Endothelial cell of umbilical vein (primary cell): ENCODE data around the gene AGFG2. TPM values are rescaled to one million over a fixed set of nuclear protein-coding genes. Genes with fewer than 3 reads are reported as not detected.

Experiments
- BruUV-seq: library from RNA; stranded (reverse); fragments of 400-500 nt; replicated peaks from 2 replicates; lab custom pipeline; 2021; lab: Mats Ljungman, UMichigan
- CTCF ChIA-PET: fragments of 300-600, 350-600 bp; sonication (Branson Sonifier 250); formaldehyde crosslinking; loops from one replicate; lab custom pipeline; 2021; ENCODE audit warnings: antibody characterized with exemption, inconsistent platforms; lab: Charles Lee
- POLR2A ChIA-PET: fragments of 300-600, 350-600 bp; sonication (Branson Sonifier 250); formaldehyde crosslinking; loops from one replicate; lab custom pipeline; 2021; ENCODE audit warnings: antibody characterized with exemption, inconsistent platforms; lab: Charles Lee
- DNase-seq: peaks from one replicate; pipeline ENCODE4 v3.0.0-alpha.2; 2011; ENCODE audit warnings: low read depth, low spot score
- FAIRE-seq: peaks from 2 replicates; lab custom pipeline; 2011; peaks lifted over from hg19 to GRCh38; lab: Jason Lieb, UNC
- H2AFZ ChIP-seq: 2 replicates; pipeline ENCODE4 v1.6.0; 2012; ENCODE audit warnings: low read depth, low read length, control low read depth, inconsistent platforms
- H3K27ac ChIP-seq: 2 replicates; pipeline ENCODE4 v1.5.1; 2011; ENCODE audit warnings: low read depth, mild to moderate bottlenecking, control low read depth, low read length, moderate library complexity; ENCODE audit not compliant: insufficient read depth
- H3K27me3 ChIP-seq, 2 experiments: 2 replicates each; pipeline versions ENCODE4 v1.6.0 to v1.6.1; 2011; ENCODE audit warnings: low read length in 2 of 2, mixed read lengths in 1 of 2; ENCODE audit not compliant: control insufficient read depth in 2 of 2, insufficient read depth in 2 of 2
- H3K36me3 ChIP-seq, 2 experiments: 2 replicates in 1 of 2; 3 replicates in 1 of 2; pipeline ENCODE4 v1.5.1; 2011; ENCODE audit warnings: low read length in 2 of 2, mild to moderate bottlenecking in 1 of 2, moderate library complexity in 1 of 2; ENCODE audit not compliant: control insufficient read depth in 2 of 2, insufficient read depth in 2 of 2; ENCODE audit errors: extremely low read depth in 1 of 2
- H3K4me1 ChIP-seq: 3 replicates; pipeline ENCODE4 v1.5.1; 2011; ENCODE audit warnings: mild to moderate bottlenecking, low read length; ENCODE audit not compliant: control insufficient read depth, insufficient read depth; ENCODE audit errors: extremely low read depth
- H3K4me2 ChIP-seq: 2 replicates; pipeline ENCODE4 v1.6.1; 2011; ENCODE audit warnings: low read length, control low read depth, mixed read lengths; ENCODE audit not compliant: insufficient read depth
- H3K4me3 ChIP-seq, 3 experiments: fragments of 200-600 bp in 1 of 3; sonication (generic), shearing (Covaris generic) in 1 of 3; replicated peaks in 1 of 3; 2 replicates each; pipeline ENCODE4 v1.5.1; 2011 to 2016; ENCODE audit warnings: control low read depth in 3 of 3, low read length in 3 of 3, mild to moderate bottlenecking in 2 of 3, inconsistent platforms in 1 of 3, low read depth in 1 of 3, moderate library complexity in 1 of 3; ENCODE audit not compliant: insufficient read depth in 1 of 3
- H3K79me2 ChIP-seq: 2 replicates; pipeline ENCODE4 v1.6.0; 2012; ENCODE audit warnings: low read length, inconsistent platforms; ENCODE audit not compliant: control insufficient read depth, insufficient read depth
- H3K9ac ChIP-seq: replicated peaks from 2 replicates; pipeline ENCODE3; 2011; ENCODE audit warnings: low read length, control low read depth; ENCODE audit not compliant: insufficient read depth; ENCODE audit errors: extremely low read depth
- H3K9me1 ChIP-seq: replicated peaks from 3 replicates; pipeline ENCODE4 v1.6.0; 2011; ENCODE audit warnings: mild to moderate bottlenecking, low read length; ENCODE audit not compliant: control insufficient read depth, insufficient read depth; ENCODE audit errors: extremely low read depth
- H3K9me3 ChIP-seq: replicated peaks from 2 replicates; pipeline ENCODE4 v1.5.1; 2012; ENCODE audit warnings: low read length, inconsistent platforms; ENCODE audit not compliant: control insufficient read depth, insufficient read depth
- H4K20me1 ChIP-seq: replicated peaks from 2 replicates; pipeline ENCODE3; 2011; ENCODE audit warnings: mild to moderate bottlenecking, low read length; ENCODE audit not compliant: control insufficient read depth, insufficient read depth; ENCODE audit errors: extremely low read depth
- FOS ChIP-seq: IDR thresholded peaks from 2 replicates; pipeline ENCODE4 v1.6.1; 2011; ENCODE audit warnings: mild to moderate bottlenecking, low read length, moderate library complexity, borderline replicate concordance; ENCODE audit not compliant: insufficient read depth
- POLR2A ChIP-seq: IDR thresholded peaks from 2 replicates; pipeline ENCODE4 v1.6.1; 2012; ENCODE audit warnings: low read depth, mild to moderate bottlenecking, control low read depth, low read length
- POLR2AphosphoS5 ChIP-seq: IDR thresholded peaks from 2 replicates; pipeline ENCODE4 v1.6.1; 2012; ENCODE audit warnings: low read depth, mild to moderate bottlenecking, control low read depth, low read length, moderate library complexity; ENCODE audit not compliant: insufficient read depth
- dilution Hi-C: fragments of 300-500 bp; cut with MboI; formaldehyde crosslinking; loops from one replicate; pipeline ENCODE4 v1.15.0; 2019; ENCODE audit warnings: low sequenced_read_pairs; ENCODE audit not compliant: extremely low pct_ligation_motif_present
- intact Hi-C: fragments of 100-400 bp; cut with micrococcal nuclease; formaldehyde crosslinking; loops from one replicate; pipeline ENCODE4 v1.10.0; 2022
- polyA plus RNA-seq, 4 experiments: library from polyadenylated mRNA; depleted of rRNA in 3 of 4; stranded (reverse) in 3 of 4; unstranded in 1 of 4; fragments of >200 nt; gene quantifications; 2 replicates each; pipeline versions ENCODE4 v1.2.1 to v1.2.3, GENCODE V29; 2011 to 2012; ENCODE audit warnings: missing spikeins in 1 of 4
- total RNA-seq: library from RNA; stranded (reverse); gene quantifications from 2 replicates; pipeline ENCODE4 v1.2.3, GENCODE V29; 2021
- TF ChIP-seq, protein P1 (sequence below), 2 donors: IDR thresholded peaks; 1 replicate in 1 of 2; 2 replicates in 1 of 2; pipeline ENCODE4 v1.5.1; 2011; ENCODE audit warnings: low read length in 2 of 2, mild to moderate bottlenecking in 2 of 2, moderate library complexity in 2 of 2, control low read depth in 1 of 2, inconsistent platforms in 1 of 2, low read depth in 1 of 2; ENCODE audit not compliant: insufficient read depth in 1 of 2; ENCODE audit errors: extremely low read depth in 1 of 2

AGFG2 gene
- total and polyA plus RNA-seq, 2 donors (not counting 3 experiments of a cell fraction or from before 2014, with no cell fraction given), result 33.6 to 44.6 TPM

DNA sequence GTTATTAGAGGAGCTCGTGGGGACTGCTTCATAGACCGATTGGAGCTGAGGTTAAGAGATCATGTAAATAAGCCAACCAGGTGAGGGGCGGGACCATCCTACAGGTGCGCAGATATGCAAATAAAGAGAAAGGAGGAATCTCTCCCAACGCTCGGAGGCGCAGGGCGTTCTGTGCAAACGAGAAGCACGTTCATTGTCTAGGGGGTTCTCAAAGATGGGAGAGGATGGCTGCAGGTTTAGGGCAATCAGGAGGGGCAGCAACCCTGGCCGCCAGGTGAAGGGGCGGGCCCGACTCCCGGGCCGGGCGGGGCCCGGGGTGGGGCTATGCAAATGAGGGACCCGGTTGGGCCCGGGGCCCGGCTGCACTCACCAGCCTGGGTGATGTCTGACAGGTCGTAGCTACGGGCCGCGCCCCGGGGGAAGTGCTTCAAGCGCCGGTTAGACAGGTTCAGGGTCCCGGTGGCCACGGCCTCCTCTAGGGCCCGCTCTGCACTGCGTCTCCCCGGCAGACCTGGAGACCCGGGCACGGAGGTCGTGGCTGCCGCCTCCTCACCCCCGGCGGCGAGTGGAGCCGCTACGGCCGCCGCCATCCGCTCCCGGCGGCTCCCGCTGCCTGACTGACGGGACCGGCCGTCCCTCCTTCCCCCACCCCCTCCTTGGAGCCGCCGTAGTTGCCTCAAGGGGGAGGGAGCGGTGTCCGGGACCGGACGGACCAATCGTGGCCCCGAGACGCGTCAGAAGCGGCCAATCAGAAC, 46.7 kb downstream of the AGFG2 start, which contains the start of gene LRCH4:
LRCH4 (minus strand) TSS at position 619 of the 755 bp plus-strand sequence; CDS start at position 590, 29 bp downstream.
- no peak for DNase-seq
- TF ChIP-seq, protein P1, sequence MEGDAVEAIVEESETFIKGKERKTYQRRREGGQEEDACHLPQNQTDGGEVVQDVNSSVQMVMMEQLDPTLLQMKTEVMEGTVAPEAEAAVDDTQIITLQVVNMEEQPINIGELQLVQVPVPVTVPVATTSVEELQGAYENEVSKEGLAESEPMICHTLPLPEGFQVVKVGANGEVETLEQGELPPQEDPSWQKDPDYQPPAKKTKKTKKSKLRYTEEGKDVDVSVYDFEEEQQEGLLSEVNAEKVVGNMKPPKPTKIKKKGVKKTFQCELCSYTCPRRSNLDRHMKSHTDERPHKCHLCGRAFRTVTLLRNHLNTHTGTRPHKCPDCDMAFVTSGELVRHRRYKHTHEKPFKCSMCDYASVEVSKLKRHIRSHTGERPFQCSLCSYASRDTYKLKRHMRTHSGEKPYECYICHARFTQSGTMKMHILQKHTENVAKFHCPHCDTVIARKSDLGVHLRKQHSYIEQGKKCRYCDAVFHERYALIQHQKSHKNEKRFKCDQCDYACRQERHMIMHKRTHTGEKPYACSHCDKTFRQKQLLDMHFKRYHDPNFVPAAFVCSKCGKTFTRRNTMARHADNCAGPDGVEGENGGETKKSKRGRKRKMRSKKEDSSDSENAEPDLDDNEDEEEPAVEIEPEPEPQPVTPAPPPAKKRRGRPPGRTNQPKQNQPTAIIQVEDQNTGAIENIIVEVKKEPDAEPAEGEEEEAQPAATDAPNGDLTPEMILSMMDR (IDR thresholded peaks at IDR 0.05; ENCODE audit: extremely low read depth in 1 of 2, insufficient read depth in 1 of 2, low read depth in 1 of 2, low read length in 2 of 2), result no peak
- TF ChIP-seq POLR2AphosphoS5 (peak; percentile 92), FOS (no peak), POLR2A (peak; percentile 94)
- peaks cover 32% of the 10 kb centered on the region for H3K4me1 ChIP-seq
- POLR2A ChIA-PET, result interaction anchor here (0.6 to 3.6 kb wide), 22 partner anchors 8 to 304 kb away, joined by 3 to 28 read pairs (median 4); partner anchors contain the start of genes GNB2, MOSPD3, PCOLCE and POP7
- peak within 1 kb of the TSS; percentile 95 for H3K4me2 ChIP-seq
- peaks cover 29% of the 10 kb centered on the region for H3K79me2 ChIP-seq
- CTCF ChIA-PET, result interaction anchor here (0.7 to 3.3 kb wide), 21 partner anchors 13 to 178 kb away, joined by 3 to 19 read pairs (median 4); partner anchors contain the start of genes GNB2, MOSPD3 and PCOLCE
- H3K9ac ChIP-seq, result peak within 1 kb of the TSS; percentile 92
- H3K36me3 ChIP-seq, result peaks cover 11 to 18% of the 10 kb centered on the region in 2 experiments
- TSS peak; percentile 44 for BruUV-seq
- peak within 1 kb of the TSS; percentile 65 for H3K27ac ChIP-seq
- H3K9me1 ChIP-seq, result no peaks in the 10 kb centered on the region
- no peak for FAIRE-seq
- peaks cover 0 to 4% of the 10 kb centered on the region in 2 experiments for H3K27me3 ChIP-seq
- intact Hi-C loops, result loop anchor here (1.0 to 10.0 kb wide), 8 partner anchors 19 to 279 kb away; partner anchors contain the start of genes AGFG2, GIGYF1, GNB2 and MOSPD3
- H3K9me3 ChIP-seq, result no peaks in the 10 kb centered on the region
- dilution Hi-C loops, result no loop called here
- H4K20me1 ChIP-seq, result no peaks in the 10 kb centered on the region
- peak within 1 kb of the TSS; percentile 86 for H2AFZ ChIP-seq
- H3K4me3 ChIP-seq, result peak within 1 kb of the TSS; percentile 86 to 95 (median 93)
